GM18517 (cell line): ENCODE data around the gene ZMYM2.
A peak's percentile ranks its signal among the peaks of the same experiment; 100 is the strongest.
"Not testable (repeated sequence)": the region's sequence is repeated elsewhere in the genome, so short reads cannot be mapped to it uniquely, and the experiment has no call there.

Experiments used
- ATAC-seq: cut with Tn5 transposase; IDR thresholded peaks from one replicate; pipeline ENCODE4 v1.9.1; 2021; ENCODE audit warnings: mild to moderate bottlenecking, moderate library complexity; ENCODE audit not compliant: unreplicated experiment

ZMYM2 gene

DNA sequence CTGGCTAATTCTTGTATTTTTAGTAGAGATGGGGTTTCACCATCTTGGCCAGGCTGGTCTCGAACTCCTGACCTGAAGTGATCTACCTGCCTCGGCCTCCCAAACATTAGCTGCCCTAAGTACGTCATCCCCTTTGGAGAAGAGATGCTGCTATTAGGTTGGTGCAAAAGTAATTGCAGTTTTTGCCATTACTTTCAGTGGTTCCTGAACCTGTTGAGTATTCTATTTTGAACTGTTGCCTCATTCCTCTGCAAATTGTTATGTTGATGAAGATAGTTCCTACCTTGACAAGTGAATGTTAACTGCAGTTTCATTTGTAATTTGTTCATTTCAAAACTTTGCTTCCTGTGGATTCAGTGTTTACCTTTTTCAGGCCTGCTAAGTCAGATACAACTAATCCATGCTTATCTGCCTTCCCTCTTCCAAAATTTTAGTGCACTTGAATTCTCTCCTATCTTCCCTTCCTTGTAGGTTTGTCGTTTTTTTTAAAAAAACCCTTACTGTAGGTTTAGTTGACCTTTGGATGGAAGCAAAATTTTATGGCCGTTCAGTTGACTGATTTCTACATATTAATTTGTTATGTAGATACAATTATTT is 24.0 kb downstream of the ZMYM2 start:
- ATAC-seq = no peak

GRCh38 chr13:19984430-19985218 is 26.1 kb downstream of the ZMYM2 start:
- ATAC-seq = peak; percentile 74

GRCh38 chr13:19985219-19985556 is 26.7 kb downstream of the ZMYM2 start:
- no peak for ATAC-seq

DNA sequence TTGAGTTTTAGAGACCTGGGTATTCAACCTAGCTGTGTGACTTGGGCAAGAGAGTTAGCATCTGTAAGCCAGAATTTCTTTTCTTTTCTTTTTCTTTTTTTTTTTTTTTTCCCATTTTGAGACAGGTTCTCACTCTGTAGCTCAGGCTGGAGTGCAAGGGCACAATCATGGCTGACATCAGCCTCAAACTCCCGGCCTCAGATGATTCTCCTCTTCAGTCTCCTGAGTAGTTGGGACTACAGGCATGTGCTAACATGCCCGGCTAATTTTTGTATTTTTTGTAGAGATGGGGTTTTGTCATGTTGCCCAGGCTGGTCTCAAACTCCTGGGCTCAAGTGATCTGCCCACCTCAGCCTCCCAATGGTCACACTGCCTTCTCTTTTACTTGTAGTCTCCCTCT is 33.0 kb downstream of the ZMYM2 start:
- no peak for ATAC-seq

DNA sequence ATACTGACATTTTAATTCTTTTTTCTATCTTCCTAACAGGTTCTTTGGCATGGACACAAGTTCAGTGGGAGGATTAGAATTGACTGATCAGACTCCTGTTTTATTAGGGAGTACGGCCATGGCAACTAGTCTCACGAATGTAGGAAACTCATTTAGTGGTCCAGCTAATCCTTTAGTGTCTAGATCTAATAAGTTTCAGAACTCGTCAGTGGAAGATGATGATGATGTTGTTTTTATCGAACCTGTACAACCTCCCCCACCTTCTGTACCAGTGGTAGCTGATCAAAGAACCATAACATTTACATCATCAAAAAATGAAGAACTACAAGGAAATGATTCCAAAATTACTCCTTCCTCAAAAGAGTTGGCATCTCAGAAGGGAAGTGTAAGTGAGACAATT is 34.5 kb downstream of the ZMYM2 start:
- ATAC-seq = no peak

DNA sequence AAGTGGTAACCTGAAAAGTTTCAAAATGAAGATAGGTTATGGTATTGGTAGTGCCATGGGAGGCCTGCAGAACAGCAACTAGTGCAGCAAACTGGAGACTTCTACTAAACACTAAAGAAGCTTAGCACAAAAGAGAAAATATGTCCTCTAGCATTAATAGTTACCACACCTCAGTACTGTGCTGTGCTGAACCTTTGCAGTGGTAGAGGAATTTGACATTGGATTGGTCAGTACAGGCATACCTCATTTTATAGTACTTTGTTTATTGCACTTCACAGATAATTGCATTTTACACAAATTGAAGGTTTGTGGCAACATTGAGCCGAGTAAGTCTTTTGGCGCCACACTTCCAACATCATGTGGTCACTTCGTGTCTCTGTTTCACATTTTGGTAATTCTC is 40.4 kb downstream of the ZMYM2 start:
- ATAC-seq = no peak

DNA sequence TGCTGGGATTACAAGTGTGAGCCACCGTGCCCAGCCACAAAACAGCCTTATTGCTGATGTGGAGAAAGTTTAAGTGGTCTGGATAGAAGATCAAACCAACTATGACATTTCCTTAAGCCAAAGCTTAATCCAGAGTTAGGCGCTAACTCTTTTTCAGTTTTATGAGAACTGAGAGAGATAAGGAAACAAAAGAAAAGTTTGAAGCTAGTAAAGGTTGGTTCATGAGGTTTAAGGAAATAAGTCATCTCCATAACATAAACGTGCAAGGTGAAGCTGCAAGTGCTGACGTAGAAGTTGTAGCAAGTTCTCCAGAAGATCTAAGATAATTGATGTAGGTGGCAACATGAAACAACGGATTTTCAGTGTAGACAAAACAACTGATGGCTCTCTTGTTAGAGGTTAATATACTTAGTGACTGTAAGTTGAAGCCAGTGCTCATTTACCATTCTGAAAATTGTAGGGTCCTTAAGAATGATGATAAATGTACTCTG is 41.6 kb downstream of the ZMYM2 start:
- no peak for ATAC-seq

- ATAC-seq = no peak
Measured at GRCh38 chr13:20001366-20002190, 43.1 kb downstream of the ZMYM2 start.

DNA sequence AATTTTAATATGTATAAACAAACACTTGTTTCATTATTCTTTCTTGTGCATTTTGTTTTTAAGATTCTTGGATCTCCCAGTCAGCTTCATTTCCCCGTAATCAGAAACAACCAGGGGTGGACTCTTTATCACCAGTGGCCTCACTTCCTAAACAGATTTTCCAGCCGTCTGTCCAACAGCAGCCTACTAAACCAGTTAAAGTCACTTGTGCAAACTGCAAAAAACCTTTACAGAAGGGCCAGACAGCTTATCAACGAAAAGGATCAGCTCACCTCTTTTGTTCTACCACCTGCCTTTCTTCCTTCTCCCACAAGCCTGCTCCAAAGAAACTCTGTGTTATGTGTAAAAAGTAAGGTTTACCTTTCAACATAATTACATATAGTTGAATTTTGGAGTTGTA is 44.3 kb downstream of the ZMYM2 start:
- ATAC-seq = no peak

GRCh38 chr13:20006206-20006605 is 47.7 kb downstream of the ZMYM2 start:
- no peak for ATAC-seq

- ATAC-seq = no peak
Measured at GRCh38 chr13:20015763-20016162, 57.2 kb downstream of the ZMYM2 start.

DNA sequence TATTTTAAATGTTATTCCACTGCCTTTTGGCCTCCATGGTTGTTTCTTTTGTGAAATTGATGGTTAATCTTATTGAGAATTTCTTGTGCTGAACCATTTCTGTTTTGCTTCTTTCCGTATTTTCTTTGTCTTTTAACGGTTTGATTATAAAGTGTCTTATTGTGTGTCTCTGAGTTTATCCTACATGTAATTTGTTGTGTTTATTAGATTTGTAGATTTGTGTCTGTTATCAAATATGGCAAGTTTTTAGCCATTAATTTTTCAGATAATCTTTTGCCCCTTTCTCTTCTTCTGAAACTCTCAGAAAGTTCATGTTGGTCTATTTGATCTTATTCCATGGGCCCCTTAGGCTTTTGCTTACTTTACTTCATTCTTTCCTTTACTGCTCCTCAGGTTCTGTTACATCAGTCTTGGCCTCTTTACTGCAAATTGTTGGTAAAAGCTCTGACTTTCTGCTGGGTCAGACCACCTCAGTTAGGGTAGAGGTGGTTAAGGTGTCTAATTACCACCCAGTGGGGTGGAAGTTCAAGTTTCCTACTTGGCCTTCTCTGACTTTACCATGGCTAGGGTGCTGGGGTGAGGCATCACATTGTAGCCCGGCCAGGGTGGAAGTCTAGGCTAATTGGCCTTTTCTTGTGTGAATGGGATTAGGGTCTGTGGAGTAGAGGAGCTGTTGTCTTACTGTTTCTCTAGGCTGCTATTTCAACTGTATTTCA is 58.3 kb downstream of the ZMYM2 start:
- ATAC-seq = no peak

- no peak for ATAC-seq
Measured at GRCh38 chr13:20017365-20017711, 58.8 kb downstream of the ZMYM2 start.

DNA sequence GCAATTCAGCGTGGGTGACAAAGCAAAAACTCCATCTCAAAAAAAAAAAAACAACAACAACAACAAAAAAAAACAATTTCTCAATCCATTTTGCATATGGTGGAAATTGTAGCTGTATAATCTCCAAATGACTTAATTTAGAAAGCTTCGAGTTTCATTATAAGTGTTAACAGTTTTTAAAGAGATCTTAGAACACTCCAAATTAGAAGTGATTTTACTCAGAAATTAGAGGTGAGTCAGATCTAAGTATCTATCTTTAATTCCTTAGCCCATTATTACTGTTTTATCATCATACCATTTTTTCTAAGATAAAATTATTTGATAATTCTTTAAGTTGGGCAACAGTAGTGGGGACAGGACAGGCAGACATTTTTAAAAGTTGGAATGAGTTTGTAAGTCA is 60.5 kb downstream of the ZMYM2 start:
- ATAC-seq = peak; percentile 53

- ATAC-seq = no peak
Measured at GRCh38 chr13:20024702-20025101, 66.2 kb downstream of the ZMYM2 start.

GRCh38 chr13:20028953-20029352 is 70.4 kb downstream of the ZMYM2 start:
- ATAC-seq = no peak

- ATAC-seq = no peak
Measured at GRCh38 chr13:20033486-20033885, 75.0 kb downstream of the ZMYM2 start.

DNA sequence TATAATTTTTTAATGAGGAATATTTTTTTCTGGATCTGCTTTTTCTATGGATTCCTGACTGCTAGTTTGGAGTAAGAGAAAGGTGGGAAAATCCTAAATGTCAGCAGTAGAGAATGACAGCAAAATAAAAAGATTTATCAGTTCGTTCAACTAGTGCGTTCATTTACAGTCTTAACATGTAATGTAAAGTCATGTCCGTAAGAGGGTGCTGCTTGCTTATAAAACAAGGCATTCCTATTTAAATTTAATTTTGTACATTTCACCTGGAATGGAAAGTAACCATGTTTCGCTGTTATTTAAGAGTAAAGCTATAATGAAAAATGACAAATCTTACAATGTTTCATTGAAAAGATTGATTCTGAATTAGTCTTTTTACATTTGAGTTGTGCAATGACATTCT is 76.6 kb downstream of the ZMYM2 start:
- no peak for ATAC-seq

GRCh38 chr13:20037908-20038307 is 79.4 kb downstream of the ZMYM2 start:
- ATAC-seq = no peak

- ATAC-seq = not testable (repeated sequence)
Measured at GRCh38 chr13:20042603-20043002, 84.1 kb downstream of the ZMYM2 start.

DNA sequence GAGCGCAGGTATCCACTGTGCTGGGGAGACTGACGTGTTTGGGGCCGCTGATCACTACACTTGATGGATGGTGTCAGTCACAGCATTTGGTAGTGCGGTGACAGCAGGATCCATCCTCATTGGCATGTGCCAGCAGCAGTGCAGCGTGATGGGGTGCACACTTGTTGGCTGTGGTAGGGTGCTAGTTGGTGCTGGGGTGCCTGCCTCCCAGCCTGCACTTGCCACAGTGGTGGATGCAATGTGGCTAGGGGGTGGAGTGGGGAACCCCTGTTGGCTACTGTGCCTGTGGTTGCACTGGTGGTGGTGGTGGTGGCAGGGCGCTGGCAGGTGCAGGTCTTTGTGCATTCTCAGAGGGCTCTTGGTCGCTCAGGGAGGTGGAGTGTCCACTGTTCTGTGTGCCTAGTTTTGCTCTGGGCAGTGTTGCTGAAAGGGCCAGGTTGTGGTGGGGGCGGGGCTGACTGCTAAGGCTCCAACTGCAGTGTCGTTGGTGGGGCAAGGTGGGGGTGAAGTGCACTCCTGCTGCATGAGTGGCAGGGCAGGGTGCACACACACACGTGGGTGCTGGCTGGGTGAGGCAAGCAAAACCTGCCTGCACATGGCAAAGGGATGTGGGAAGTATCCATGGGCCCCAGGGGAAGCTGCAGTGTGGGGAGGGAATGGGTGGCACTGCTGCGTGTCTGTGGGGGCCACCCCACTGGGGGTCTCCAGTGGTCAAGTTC is 84.8 kb downstream of the ZMYM2 start:
- ATAC-seq = no peak
